ENCODE results near the gene LAMA1. TPM values are rescaled to one million over a fixed set of nuclear protein-coding genes. Genes with fewer than 3 reads are reported as not detected.

Gene LAMA1
- total RNA-seq, 1 donor from 2014 or later: 91.4 TPM

GRCh38 chr18:6960656-6961055 lies 156.9 kb downstream of the LAMA1 start:
- H3K36me3 Mint-ChIP-seq: peaks cover 50% of the 10 kb centered on the region
- no peaks in the 10 kb centered on the region for H3K27me3 Mint-ChIP-seq (ENCODE audit: low read depth)
- H3K4me1 Mint-ChIP-seq: no peaks in the 10 kb centered on the region
- H3K4me3 Mint-ChIP-seq: no peak overlapping the region
- TF ChIP-seq CTCF (IDR thresholded peaks at IDR 0.05; ENCODE audit: unreplicated experiment): no peak
- peaks cover 7% of the 10 kb centered on the region for H3K9me3 Mint-ChIP-seq
- no peak for DNase-seq (ENCODE audit: low spot score in 2 of 2, unreplicated experiment in 2 of 2)
- no peak overlapping the region for H3K27ac Mint-ChIP-seq

- Mint-ChIP-seq H3K36me3 (peaks cover 49% of the 10 kb centered on the region), H3K9me3 (peaks cover 7% of the 10 kb centered on the region), H3K4me3 (no peak overlapping the region), H3K4me1 (no peaks in the 10 kb centered on the region), H3K27me3 (ENCODE audit: low read depth) (no peaks in the 10 kb centered on the region), H3K27ac (no peak overlapping the region)
- no peak for DNase-seq (ENCODE audit: low spot score in 2 of 2, unreplicated experiment in 2 of 2)
- TF ChIP-seq CTCF (IDR thresholded peaks at IDR 0.05; ENCODE audit: unreplicated experiment): no peak
These were observed 157.5 kb downstream of the LAMA1 start for GRCh38 chr18:6960124-6960523.

- no peak overlapping the region for H3K27ac Mint-ChIP-seq
- peaks cover 45% of the 10 kb centered on the region for H3K36me3 Mint-ChIP-seq
These were observed 158.5 kb downstream of the LAMA1 start for GRCh38 chr18:6959110-6959509.

DNA sequence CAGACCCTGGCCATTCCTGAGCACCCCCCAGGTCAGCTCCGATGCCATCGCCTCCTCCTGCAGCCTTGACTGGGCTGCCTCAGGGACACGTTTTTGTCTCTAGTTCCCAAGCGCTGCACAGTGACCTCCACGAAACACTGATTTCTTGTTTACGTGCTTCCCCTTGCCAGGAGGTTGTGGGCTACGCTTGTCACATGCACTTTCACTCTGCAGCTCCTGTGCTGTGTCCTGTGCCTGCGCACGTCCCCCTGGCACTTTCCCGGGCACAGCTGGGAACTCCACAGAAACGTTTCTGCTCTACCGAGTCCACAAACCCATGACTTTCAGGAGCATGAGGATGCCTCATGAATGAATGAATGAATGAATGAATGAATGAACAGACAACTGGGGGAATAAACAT lies 160.6 kb downstream of the LAMA1 start:
- H3K36me3 Mint-ChIP-seq: peaks cover 47% of the 10 kb centered on the region
- H3K4me1 Mint-ChIP-seq: no peaks in the 10 kb centered on the region
- peaks cover 7% of the 10 kb centered on the region for H3K9me3 Mint-ChIP-seq
- H3K27me3 Mint-ChIP-seq (ENCODE audit: low read depth): no peaks in the 10 kb centered on the region
- DNase-seq (ENCODE audit: low spot score in 2 of 2, unreplicated experiment in 2 of 2): no peak
- no peak overlapping the region for H3K27ac Mint-ChIP-seq
- no peak for TF ChIP-seq CTCF (IDR thresholded peaks at IDR 0.05; ENCODE audit: unreplicated experiment)
- H3K4me3 Mint-ChIP-seq: no peak overlapping the region

More at GRCh38 chr18:6959110-6959509, 158.5 kb downstream of the LAMA1 start:
- H3K4me1 Mint-ChIP-seq: no peaks in the 10 kb centered on the region
- H3K4me3 Mint-ChIP-seq: no peak overlapping the region
- H3K27me3 Mint-ChIP-seq (ENCODE audit: low read depth): no peaks in the 10 kb centered on the region
- H3K9me3 Mint-ChIP-seq: peaks cover 7% of the 10 kb centered on the region
- no peak for DNase-seq (ENCODE audit: low spot score in 2 of 2, unreplicated experiment in 2 of 2)
- no peak for TF ChIP-seq CTCF (IDR thresholded peaks at IDR 0.05; ENCODE audit: unreplicated experiment)

GRCh38 chr18:6956495-6956894 lies 161.1 kb downstream of the LAMA1 start:
- H3K27me3 Mint-ChIP-seq (ENCODE audit: low read depth): no peaks in the 10 kb centered on the region
- H3K4me3 Mint-ChIP-seq: no peak overlapping the region
- H3K36me3 Mint-ChIP-seq: peaks cover 48% of the 10 kb centered on the region
- H3K4me1 Mint-ChIP-seq: no peaks in the 10 kb centered on the region
- H3K27ac Mint-ChIP-seq: no peak overlapping the region
- TF ChIP-seq CTCF (IDR thresholded peaks at IDR 0.05; ENCODE audit: unreplicated experiment): no peak
- DNase-seq (ENCODE audit: low spot score in 2 of 2, unreplicated experiment in 2 of 2): no peak
- H3K9me3 Mint-ChIP-seq: peaks cover 7% of the 10 kb centered on the region

DNA sequence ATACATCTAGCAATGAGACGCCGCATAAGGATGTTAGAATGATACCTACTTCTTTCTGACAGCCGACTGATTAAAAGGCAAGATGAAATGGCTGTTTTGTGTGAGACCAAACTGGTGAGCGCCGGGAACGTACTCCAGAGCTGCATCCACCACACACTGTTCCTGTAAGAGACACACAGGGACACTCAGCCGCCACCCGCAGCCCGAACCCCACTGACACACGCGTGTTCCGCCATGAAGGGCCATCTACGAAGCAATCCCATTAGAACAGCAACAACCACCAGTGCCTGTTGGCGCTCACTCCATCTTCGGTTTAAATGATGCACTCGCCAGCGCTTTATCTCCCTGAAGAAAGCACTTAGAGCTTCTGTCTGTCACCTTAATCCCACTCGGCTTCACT lies 162.3 kb downstream of the LAMA1 start:
- Mint-ChIP-seq H3K27me3 (ENCODE audit: low read depth) (no peaks in the 10 kb centered on the region), H3K27ac (no peak overlapping the region), H3K4me1 (no peaks in the 10 kb centered on the region), H3K36me3 (peaks cover 46% of the 10 kb centered on the region), H3K4me3 (no peak overlapping the region), H3K9me3 (peaks cover 5% of the 10 kb centered on the region)
- DNase-seq (ENCODE audit: low spot score in 2 of 2, unreplicated experiment in 2 of 2): no peak
- no peak for TF ChIP-seq CTCF (IDR thresholded peaks at IDR 0.05; ENCODE audit: unreplicated experiment)
